ENCODE data around the gene NAT16. TPM values are rescaled to one million over a fixed set of nuclear protein-coding genes. Genes with fewer than 3 reads are reported as not detected.

The NAT16 gene
- total and polyA plus RNA-seq, 9 of the 15 experiments (the other 6 are each of a cell fraction or from before 2014, with no cell fraction given), result 0.04 TPM; not detected in 8

GRCh38 chr7:101179117-101179516 lies 976 bp downstream of the NAT16 start:
- Histone ChIP-seq H4K20me1 (replicated peaks; ENCODE audit: control insufficient read depth, insufficient read depth, low read length) (no peaks in the 10 kb centered on the region), H3K79me2 (ENCODE audit: control insufficient read depth, insufficient read depth, low read length) (no peaks in the 10 kb centered on the region), H3K36me3 (ENCODE audit: control insufficient read depth, insufficient read depth, low read length) (no peaks in the 10 kb centered on the region), H3K4me3 (no peak overlapping the region), H3K9me1 (ENCODE audit: control insufficient read depth, insufficient read depth, low read length) (no peaks in the 10 kb centered on the region), H2AFZ (ENCODE audit: low read depth, low read length) (no peak overlapping the region), H3K9me3 (replicated peaks; ENCODE audit: control insufficient read depth, insufficient read depth, low read depth, low read length) (no peaks in the 10 kb centered on the region), H3K9ac (ENCODE audit: insufficient read depth in 1 of 2, low read depth in 2 of 2, low read length in 2 of 2) (peak overlapping the region in 1 of 2 experiments; percentile 69; a peak in 2 of 4 replicates), H3K4me1 (replicated peaks in 1 of 2; ENCODE audit: control insufficient read depth in 2 of 2, insufficient read depth in 2 of 2, low read length in 2 of 2) (peaks cover 3 to 21% of the 10 kb centered on the region in 2 experiments; a peak in 3 of 5 replicates), H3K27me3 (ENCODE audit: control insufficient read depth in 2 of 2, insufficient read depth in 2 of 2, low read length in 2 of 2) (peaks cover 22 to 24% of the 10 kb centered on the region in 2 experiments; a peak in 4 of 5 replicates), H3K4me2 (ENCODE audit: insufficient read depth, low read length) (no peak overlapping the region), H3K27ac (ENCODE audit: extremely low read depth, low read depth, low read length) (no peak overlapping the region)
- in situ Hi-C loops (cut with MboI) (no loop called here), intact Hi-C loops (cut with micrococcal nuclease) (no loop called here)
- 0 out of 2 replicates have a peak, but pooled peaks have one; percentile 4 for TF ChIP-seq VEZF1 (CRISPR knock-in tag; IDR thresholded peaks at IDR 0.05)
- TF ChIP-seq ZNF280A (IDR thresholded peaks at IDR 0.05; ENCODE audit: low read depth, partially characterized antibody), result no peak
- no peak for TF ChIP-seq ARID1B (IDR thresholded peaks at IDR 0.05)
- no peak for TF ChIP-seq HDAC2 (IDR thresholded peaks at IDR 0.05)
- no peak for TF ChIP-seq ARID2 (IDR thresholded peaks at IDR 0.05)
- 0 out of 2 replicates have a peak, but pooled peaks have one; percentile 60 for TF ChIP-seq MCM3 (IDR thresholded peaks at IDR 0.05)
- no peak for TF ChIP-seq ZNF77 (CRISPR knock-in tag; IDR thresholded peaks at IDR 0.05)
- 0 out of 4 replicates have a peak, but pooled peaks of 1 of the 2 experiments have one; percentile 53 for TF ChIP-seq MCM7 (IDR thresholded peaks at IDR 0.05)
- no peak for FAIRE-seq
- WGBS (ENCODE audit: insufficient coverage, low coverage, missing lambda C conversion rate), result 2% methylated on average over 20 of the region's 20 CpGs
- ChIA-PET CTCF (ENCODE audit: low intra/inter-chr PET ratio) (no interaction called here), POLR2A (interaction anchor here (0.5 kb wide), 1 partner anchor 93 kb away, joined by 3 read pairs; no protein-coding TSS in a partner anchor)
- peak in 2 of 4 experiments; percentile 29 to 34 for DNase-seq (ENCODE audit: extremely low read depth in 1 of 4, low spot score in 3 of 4)
- BruUV-seq (replicated peaks), result no TSS peak
- no peak for ATAC-seq
